CD4-positive, alpha-beta T cell treated with Interferon alpha-2 for 1 hour (primary cell): ENCODE data around the gene YIF1A.

Experiments
- DNase-seq, 2 donors: peaks; one replicate each; pipeline ENCODE4 v3.0.0-alpha.2; 2020 to 2022

Gene YIF1A

DNA sequence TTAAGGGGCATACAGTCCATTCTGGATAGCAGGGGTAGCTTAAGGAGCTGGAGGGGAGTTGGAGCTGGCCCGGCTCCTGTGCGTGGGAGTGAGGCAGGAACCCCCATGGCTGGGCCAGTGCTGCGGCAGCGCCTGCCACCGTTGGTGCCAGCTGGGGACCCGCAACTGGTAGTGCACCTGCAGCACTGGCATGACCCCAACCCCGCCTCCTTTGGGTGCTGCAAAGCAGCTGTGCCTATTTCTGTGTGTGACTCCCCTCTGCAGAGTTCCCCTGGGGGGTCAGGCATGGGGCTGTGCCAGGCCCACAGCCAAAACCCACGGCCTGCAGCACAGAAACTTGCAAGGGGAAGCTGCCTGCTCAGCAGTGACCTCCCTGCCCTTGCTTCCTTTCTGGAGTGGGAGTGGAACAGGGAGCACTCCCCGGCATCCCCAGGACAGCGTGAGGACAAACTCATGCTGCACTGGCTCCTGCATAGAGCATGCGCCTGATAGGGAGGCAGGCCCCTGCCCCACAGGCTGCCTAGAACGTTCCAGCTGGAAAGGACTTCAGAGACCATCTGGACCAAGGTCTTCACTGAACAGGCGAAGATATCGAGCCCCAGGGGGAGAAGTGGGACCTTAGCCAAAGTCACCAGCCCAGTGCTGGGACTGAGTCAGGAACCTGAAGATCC is 46.7 kb downstream of the YIF1A start:
- DNase-seq, result no peak

GRCh38 chr11:66240781-66241136 is 48.2 kb downstream of the YIF1A start:
- no peak for DNase-seq

- no peak for DNase-seq
These were observed 48.8 kb downstream of the YIF1A start for GRCh38 chr11:66239998-66240780.

DNA sequence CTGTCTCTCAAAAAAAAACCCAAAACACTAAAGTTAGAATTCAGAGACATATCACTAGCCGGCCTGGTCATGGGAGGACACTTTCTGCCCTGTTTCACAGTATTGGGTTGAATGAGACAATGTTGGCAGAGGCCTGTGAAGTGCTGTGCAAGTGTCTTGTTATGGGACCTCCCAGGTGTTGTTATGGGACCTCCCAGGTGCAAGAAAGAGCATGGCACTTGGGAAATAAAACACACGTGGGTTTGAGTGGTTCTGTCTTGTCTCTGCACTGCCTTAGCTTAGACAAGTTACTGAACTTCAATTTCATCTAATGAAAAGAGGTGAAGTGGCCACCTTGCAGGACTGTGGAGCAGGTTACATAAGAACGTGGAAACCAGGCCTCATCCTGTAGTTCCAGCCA is 49.4 kb downstream of the YIF1A start:
- DNase-seq, result no peak

DNA sequence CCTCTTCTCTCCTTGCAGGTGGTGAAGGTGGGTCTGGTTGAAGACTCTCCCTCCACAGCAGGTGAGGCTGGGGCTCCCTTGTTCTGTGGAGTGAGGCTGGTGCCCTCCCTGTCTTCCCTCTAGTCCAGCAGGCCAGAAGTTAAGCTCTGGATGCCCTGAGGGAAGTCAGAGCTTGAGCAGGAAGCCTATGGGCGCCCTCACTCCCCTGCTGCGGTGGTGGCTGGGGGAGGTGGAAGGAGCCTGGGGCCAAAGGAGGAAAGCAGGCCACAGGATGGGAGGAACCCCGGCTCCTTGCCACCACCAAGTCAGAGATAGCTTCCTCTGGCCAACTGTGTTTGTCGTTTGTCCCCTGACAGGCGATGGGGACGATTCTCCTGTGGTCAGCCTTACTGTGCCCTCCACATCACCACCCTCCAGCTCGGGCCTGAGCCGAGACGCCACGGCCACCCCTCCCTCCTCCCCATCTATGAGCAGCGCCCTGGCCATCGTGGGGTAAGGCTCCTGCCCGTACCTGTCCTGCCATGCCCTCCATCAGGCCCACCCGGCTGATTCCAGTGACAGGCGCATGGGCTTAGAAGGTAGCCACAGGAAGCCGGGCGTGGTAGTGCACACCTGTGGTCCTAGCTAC is 50.0 kb downstream of the YIF1A start:
- no peak for DNase-seq

DNA sequence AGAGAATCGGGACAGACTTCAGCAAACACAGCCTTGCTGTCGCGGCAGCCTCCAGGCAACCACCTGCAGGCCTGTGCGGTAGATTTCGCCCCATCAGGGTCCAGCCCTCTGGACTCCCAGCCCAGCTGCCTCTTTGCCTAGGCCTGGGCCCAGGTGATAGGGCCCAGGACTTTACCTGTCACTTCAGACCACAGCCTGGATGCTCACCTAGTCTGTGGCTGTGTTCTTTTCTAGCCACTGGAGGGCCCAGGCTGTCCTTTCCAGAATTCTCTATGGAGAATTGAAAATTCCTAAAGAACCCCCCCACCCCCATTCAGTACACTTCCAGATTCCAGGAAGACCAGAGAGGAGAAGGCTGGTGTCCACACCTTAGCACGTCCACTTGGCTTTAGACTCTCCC is 51.1 kb downstream of the YIF1A start:
- no peak for DNase-seq

GRCh38 chr11:66235141-66235540 is 53.8 kb downstream of the YIF1A start:
- DNase-seq, result no peak
